Neural progenitor cell (in vitro differentiated cells): ENCODE results near the gene LIPJ. TPM values are rescaled to one million over a fixed set of nuclear protein-coding genes. Genes with fewer than 3 reads are reported as not detected.
A peak's percentile ranks its signal among the peaks of the same experiment; 100 is the strongest.

Source experiments
- DNase-seq: peaks from one replicate; pipeline ENCODE4 v3.0.0-alpha.2; 2016; ENCODE audit warnings: low spot score
- H2AFZ ChIP-seq: fragments of 200-600 bp; sonication (generic); replicated peaks from 2 replicates; pipeline ENCODE4 v1.6.1; 2016; ENCODE audit warnings: antibody characterized with exemption
- H3F3A ChIP-seq: fragments of 200-600 bp; sonication (generic); 2 replicates; pipeline ENCODE4 v1.6.1; 2016; ENCODE audit warnings: antibody characterized with exemption, low read depth
- H3K27ac ChIP-seq: fragments of 200-600 bp; sonication (generic); 2 replicates; pipeline ENCODE4 v1.5.1; 2016; ENCODE audit warnings: mild to moderate bottlenecking
- H3K27me3 ChIP-seq: fragments of 200-600 bp; sonication (generic); 2 replicates; pipeline ENCODE4 v1.6.1; 2016; ENCODE audit warnings: mild to moderate bottlenecking, moderate library complexity
- H3K36me3 ChIP-seq: fragments of 200-600 bp; sonication (generic); 2 replicates; pipeline ENCODE4 v1.5.1; 2016
- H3K4me1 ChIP-seq: fragments of 200-600 bp; sonication (generic); 2 replicates; pipeline ENCODE4 v1.6.1; 2016; ENCODE audit warnings: mixed run types
- H3K4me2 ChIP-seq: fragments of 200-600 bp; sonication (generic); 2 replicates; pipeline ENCODE4 v1.6.1; 2016
- H3K4me3 ChIP-seq: fragments of 200-600 bp; sonication (generic); 2 replicates; pipeline ENCODE4 v1.5.1; 2016
- H3K79me2 ChIP-seq: fragments of 200-600 bp; sonication (generic); 2 replicates; pipeline ENCODE4 v1.6.1; 2016; ENCODE audit warnings: low read depth
- H3K9ac ChIP-seq: fragments of 200-600 bp; sonication (generic); 2 replicates; pipeline ENCODE4 v1.6.1; 2016
- H3K9me3 ChIP-seq: fragments of 200-600 bp; sonication (generic); 2 replicates; pipeline ENCODE4 v1.5.1; 2016; ENCODE audit warnings: low read depth
- H4K20me1 ChIP-seq: fragments of 200-600 bp; sonication (generic); 2 replicates; pipeline ENCODE4 v1.6.1; 2016; ENCODE audit warnings: low read depth
- H3K27ac Mint-ChIP-seq: 3 replicates; pipeline ENCODE4 v1.8.0; 2021; ENCODE audit warnings: mixed read lengths
- H3K27me3 Mint-ChIP-seq: 2 replicates; pipeline ENCODE4 v1.8.0; 2022; ENCODE audit warnings: low read depth, mild to moderate bottlenecking, inconsistent platforms, moderate library complexity, mixed read lengths; ENCODE audit not compliant: insufficient read depth
- H3K36me3 Mint-ChIP-seq: 3 replicates; pipeline ENCODE4 v1.8.0; 2021; ENCODE audit warnings: mixed read lengths
- H3K4me1 Mint-ChIP-seq: 3 replicates; pipeline ENCODE4 v1.8.0; 2021; ENCODE audit warnings: mixed read lengths
- H3K4me3 Mint-ChIP-seq: 3 replicates; pipeline ENCODE4 v1.8.0; 2021; ENCODE audit warnings: mild to moderate bottlenecking, moderate library complexity, mixed read lengths
- H3K9me3 Mint-ChIP-seq: 3 replicates; pipeline ENCODE4 v1.8.0; 2020; ENCODE audit warnings: mixed read lengths
- CTCF ChIP-seq: fragments of 200-600 bp; sonication (generic); IDR thresholded peaks from 2 replicates; pipeline ENCODE4 v1.5.1; 2017; ENCODE audit warnings: antibody characterized with exemption, mild to moderate bottlenecking
- EZH2 ChIP-seq: fragments of 200-600 bp; sonication (generic); IDR thresholded peaks from 2 replicates; pipeline ENCODE4 v1.6.1; 2017; ENCODE audit warnings: antibody characterized with exemption, mild to moderate bottlenecking, moderate library complexity
- EZH2phosphoT487 ChIP-seq: fragments of 200-600 bp; sonication (generic); IDR thresholded peaks from 2 replicates; pipeline ENCODE4 v1.6.1; 2017; ENCODE audit warnings: antibody characterized with exemption
- total RNA-seq: library from RNA; depleted of rRNA; stranded (reverse); fragments of >200 nt; gene quantifications from 2 replicates; pipeline ENCODE4 v1.2.3, GENCODE V29; 2015; ENCODE audit warnings: low replicate concordance

The LIPJ gene
- total RNA-seq, 1 donor from 2014 or later, result 0.39 TPM

- H3K4me1 Mint-ChIP-seq, result no peaks in the 10 kb centered on the region
- Histone ChIP-seq H3K4me2 (no peak overlapping the region), H3K9ac (no peak overlapping the region), H3F3A (no peaks in the 10 kb centered on the region), H3K79me2 (no peaks in the 10 kb centered on the region), H3K27ac (no peak overlapping the region), H2AFZ (no peak overlapping the region), H3K36me3 (no peaks in the 10 kb centered on the region), H3K4me3 (no peak overlapping the region), H3K4me1 (no peaks in the 10 kb centered on the region), H4K20me1 (no peaks in the 10 kb centered on the region), H3K9me3 (no peaks in the 10 kb centered on the region), H3K27me3 (no peaks in the 10 kb centered on the region)
- H3K4me3 Mint-ChIP-seq, result no peak overlapping the region
- TF ChIP-seq EZH2phosphoT487 (no peak), EZH2 (no peak), CTCF (no peak)
- no peaks in the 10 kb centered on the region for H3K36me3 Mint-ChIP-seq
- DNase-seq, result no peak
- H3K27me3 Mint-ChIP-seq, result no peaks in the 10 kb centered on the region
- H3K27ac Mint-ChIP-seq, result no peak overlapping the region
- no peaks in the 10 kb centered on the region for H3K9me3 Mint-ChIP-seq
Observed at GRCh38 chr10:88551246-88551645, 35.3 kb upstream of the LIPJ start.

- no peak overlapping the region for H2AFZ ChIP-seq
- TF ChIP-seq CTCF (peak; percentile 77), EZH2 (no peak)
- H3K9me3 ChIP-seq, result no peaks in the 10 kb centered on the region
- no peaks in the 10 kb centered on the region for H3F3A ChIP-seq
- Mint-ChIP-seq H3K4me3 (no peak overlapping the region), H3K27ac (no peak overlapping the region), H3K36me3 (no peaks in the 10 kb centered on the region), H3K27me3 (no peaks in the 10 kb centered on the region), H3K4me1 (no peaks in the 10 kb centered on the region), H3K9me3 (no peaks in the 10 kb centered on the region)
- no peaks in the 10 kb centered on the region for H4K20me1 ChIP-seq
- no peak overlapping the region for H3K4me3 ChIP-seq
- DNase-seq, result peak; percentile 61
- no peak overlapping the region for H3K4me2 ChIP-seq
- H3K27me3 ChIP-seq, result no peaks in the 10 kb centered on the region
- H3K79me2 ChIP-seq, result no peaks in the 10 kb centered on the region
- H3K36me3 ChIP-seq, result no peaks in the 10 kb centered on the region
- H3K4me1 ChIP-seq, result no peaks in the 10 kb centered on the region
- H3K27ac ChIP-seq, result no peak overlapping the region
- H3K9ac ChIP-seq, result no peak overlapping the region
Observed at GRCh38 chr10:88553116-88553752, 33.3 kb upstream of the LIPJ start.

DNA sequence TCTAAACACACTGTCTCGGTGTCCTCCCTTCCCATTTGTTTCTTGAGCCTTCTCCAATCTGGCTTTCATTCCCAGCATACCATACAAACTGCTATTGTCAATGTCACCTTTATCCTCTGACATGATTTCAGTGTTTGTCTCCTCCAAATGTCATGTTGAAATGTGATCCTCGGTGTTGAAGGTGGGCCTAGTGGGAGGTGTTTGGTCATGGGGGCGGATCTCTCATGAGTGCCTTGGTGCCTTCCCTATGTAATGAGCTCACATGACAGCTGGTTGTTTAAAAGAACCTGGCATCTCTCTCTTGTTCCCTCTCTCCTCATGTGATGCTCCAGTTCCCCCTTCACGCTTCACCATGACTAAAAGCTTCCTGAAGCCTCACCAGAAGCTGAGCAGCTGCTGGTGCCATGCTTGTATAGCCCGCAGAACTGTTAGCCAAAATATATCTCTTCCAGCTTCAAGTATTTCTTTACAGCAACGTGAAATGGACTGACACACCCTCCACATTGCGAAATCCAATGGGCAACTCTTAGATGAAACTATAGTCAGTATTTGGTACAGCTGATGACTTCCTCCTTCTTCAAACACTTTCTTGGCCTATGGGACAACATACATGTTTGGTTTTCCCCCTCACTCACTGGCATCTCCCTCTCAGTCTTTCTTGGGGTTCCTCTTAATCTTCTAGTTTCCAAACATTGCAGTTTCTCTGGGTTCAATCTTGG is 31.2 kb upstream of the LIPJ start:
- H3K27me3 ChIP-seq, result no peaks in the 10 kb centered on the region

GRCh38 chr10:88557256-88557655 is 29.3 kb upstream of the LIPJ start:
- no peaks in the 10 kb centered on the region for H3K79me2 ChIP-seq
- no peak overlapping the region for H2AFZ ChIP-seq
- no peak overlapping the region for H3K27ac ChIP-seq
- H3K4me2 ChIP-seq, result no peak overlapping the region
- no peaks in the 10 kb centered on the region for H3K36me3 Mint-ChIP-seq
- no peak for DNase-seq
- no peaks in the 10 kb centered on the region for H3K27me3 ChIP-seq
- no peaks in the 10 kb centered on the region for H4K20me1 ChIP-seq
- no peaks in the 10 kb centered on the region for H3K4me1 ChIP-seq
- TF ChIP-seq EZH2phosphoT487 (no peak), EZH2 (no peak), CTCF (no peak)
- H3K36me3 ChIP-seq, result no peaks in the 10 kb centered on the region
- no peak overlapping the region for H3K9ac ChIP-seq
- H3K27ac Mint-ChIP-seq, result no peak overlapping the region
- no peaks in the 10 kb centered on the region for H3K9me3 Mint-ChIP-seq
- no peaks in the 10 kb centered on the region for H3K9me3 ChIP-seq
- no peaks in the 10 kb centered on the region for H3F3A ChIP-seq
- no peak overlapping the region for H3K4me3 Mint-ChIP-seq
- no peaks in the 10 kb centered on the region for H3K4me1 Mint-ChIP-seq
- no peaks in the 10 kb centered on the region for H3K27me3 Mint-ChIP-seq
- no peak overlapping the region for H3K4me3 ChIP-seq

More for the DNA sequence above, 31.2 kb upstream of the LIPJ start:
- no peaks in the 10 kb centered on the region for H3K27me3 Mint-ChIP-seq
- H3K4me1 Mint-ChIP-seq, result no peaks in the 10 kb centered on the region
- DNase-seq, result no peak
- no peak overlapping the region for H3K27ac ChIP-seq
- no peaks in the 10 kb centered on the region for H3K9me3 Mint-ChIP-seq
- H3K9ac ChIP-seq, result no peak overlapping the region
- no peaks in the 10 kb centered on the region for H3K36me3 ChIP-seq
- TF ChIP-seq EZH2phosphoT487, result no peak
- no peak overlapping the region for H2AFZ ChIP-seq
- H3K9me3 ChIP-seq, result no peaks in the 10 kb centered on the region
- no peaks in the 10 kb centered on the region for H3K4me1 ChIP-seq
- H3K79me2 ChIP-seq, result no peaks in the 10 kb centered on the region
- H3K36me3 Mint-ChIP-seq, result no peaks in the 10 kb centered on the region
- no peaks in the 10 kb centered on the region for H3F3A ChIP-seq
- no peak overlapping the region for H3K4me3 Mint-ChIP-seq
- no peaks in the 10 kb centered on the region for H4K20me1 ChIP-seq
- no peak overlapping the region for H3K4me2 ChIP-seq
- no peak overlapping the region for H3K4me3 ChIP-seq
- no peak overlapping the region for H3K27ac Mint-ChIP-seq
